ENCODE results near the gene UBE2E2.
A peak's percentile ranks its signal among the peaks of the same experiment; 100 is the strongest.

The UBE2E2 gene

DNA sequence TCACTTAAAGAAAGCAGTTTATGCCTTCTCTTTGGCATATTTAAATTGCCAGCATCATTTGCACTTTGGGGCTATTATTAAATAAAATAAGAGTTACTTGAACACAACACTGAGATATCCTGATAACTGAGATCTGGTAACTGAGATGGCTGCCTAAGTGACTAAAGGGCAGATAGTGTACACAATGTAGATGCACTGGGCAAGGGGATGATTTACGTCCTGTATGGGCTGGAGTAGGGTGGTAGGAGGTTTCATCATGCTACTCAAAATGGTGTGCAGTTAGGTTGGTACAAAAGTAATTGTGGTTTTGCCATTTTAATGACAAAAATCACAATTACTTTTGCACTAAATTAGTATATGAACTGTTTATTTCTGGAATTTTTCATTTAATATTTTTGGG lies 196.1 kb downstream of the UBE2E2 start:
- DNase-seq = no peak

GRCh38 chr3:23402728-23403492 lies 199.8 kb downstream of the UBE2E2 start:
- no peak for DNase-seq

GRCh38 chr3:23404246-23404645 lies 201.1 kb downstream of the UBE2E2 start:
- no peak for DNase-seq

DNA sequence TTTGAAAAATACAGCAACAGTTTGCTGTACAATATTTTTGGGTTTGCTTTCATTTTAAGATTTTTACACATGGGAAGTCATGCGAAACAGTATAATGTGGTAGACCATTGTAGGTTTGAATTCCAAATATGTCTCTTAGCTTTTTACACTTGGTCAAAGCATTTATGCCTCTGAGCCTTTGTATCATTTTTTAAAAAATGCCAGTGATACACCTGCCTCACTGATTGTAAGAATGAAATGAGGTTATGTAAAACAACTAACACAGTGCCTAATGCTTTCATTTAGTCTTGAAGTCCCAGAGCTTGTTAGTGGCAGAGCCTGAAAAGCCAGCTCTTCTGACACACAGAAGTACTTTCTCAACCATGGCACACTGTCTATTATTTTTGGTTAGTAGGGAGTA lies 202.0 kb downstream of the UBE2E2 start:
- DNase-seq = no peak

GRCh38 chr3:23406601-23407000 lies 203.5 kb downstream of the UBE2E2 start:
- no peak for DNase-seq

DNA sequence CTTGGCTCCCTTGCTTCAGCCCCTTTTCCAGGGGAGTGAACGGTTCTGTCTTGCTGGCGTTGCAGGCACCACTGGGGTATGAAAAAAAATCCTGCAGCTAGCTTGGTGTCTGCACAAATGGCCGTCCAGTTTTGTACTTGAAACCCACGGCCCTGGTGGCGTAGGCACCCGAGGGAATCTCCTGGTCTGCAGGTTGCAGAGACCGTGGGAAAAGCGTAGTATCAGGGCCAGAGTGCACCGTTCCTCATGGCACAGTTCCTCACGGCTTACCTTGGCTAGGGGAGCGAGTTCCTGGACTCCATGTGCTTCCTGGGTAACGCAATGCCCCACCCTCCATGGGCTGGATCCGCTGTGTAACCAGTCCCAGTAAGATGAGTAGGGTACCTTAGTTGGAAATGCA lies 214.9 kb downstream of the UBE2E2 start:
- no peak for DNase-seq

- DNase-seq = no peak
These were observed 218.8 kb downstream of the UBE2E2 start for GRCh38 chr3:23421811-23422516.

DNA sequence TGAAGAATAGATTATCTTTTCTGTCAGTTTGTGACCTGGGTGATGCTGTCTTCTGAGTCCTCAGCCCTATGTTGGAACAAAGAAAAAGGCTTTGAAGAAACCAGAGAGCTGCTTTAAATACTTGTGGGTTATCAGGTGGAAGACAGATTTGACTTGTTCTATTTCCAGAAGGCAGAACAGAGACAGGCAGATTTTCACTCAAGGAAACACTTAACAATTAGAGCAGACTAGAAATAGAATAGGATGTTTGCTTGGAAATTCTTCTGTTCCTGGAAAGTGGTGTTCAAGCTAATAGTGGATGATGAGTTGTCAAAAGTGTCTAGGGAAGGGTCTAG lies 219.4 kb downstream of the UBE2E2 start:
- DNase-seq = no peak

GRCh38 chr3:23425410-23425809 lies 222.3 kb downstream of the UBE2E2 start:
- DNase-seq = no peak

DNA sequence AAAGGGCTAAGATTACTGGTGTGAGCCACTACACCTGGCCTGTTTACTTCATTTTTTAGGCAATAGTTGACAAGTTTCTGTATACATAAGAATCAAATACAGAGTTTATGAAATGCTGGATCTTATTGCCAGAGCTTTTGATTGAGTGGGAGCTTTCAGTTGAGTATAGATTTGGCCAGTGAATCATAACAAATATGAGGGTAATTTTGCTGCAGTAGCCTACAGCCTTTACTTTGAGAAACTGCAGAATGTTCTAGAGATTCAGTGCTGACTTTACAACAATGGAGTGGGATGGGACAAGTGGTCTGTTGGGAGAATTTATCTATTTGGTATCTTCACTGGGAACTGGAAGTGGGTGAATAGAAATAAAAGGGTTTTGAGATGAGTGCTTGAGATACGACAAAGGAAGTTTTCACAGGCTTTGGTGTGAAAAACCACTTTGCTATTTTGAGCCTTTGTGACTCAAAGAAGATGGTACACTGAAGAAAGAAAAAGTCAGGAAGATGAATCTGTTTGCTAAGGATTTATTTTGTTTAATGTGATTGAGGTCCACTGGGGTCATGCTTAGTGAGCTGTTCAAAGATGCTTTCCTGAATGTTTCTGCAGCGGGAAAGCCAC lies 227.8 kb downstream of the UBE2E2 start:
- no peak for DNase-seq

GRCh38 chr3:23431764-23432163 lies 228.6 kb downstream of the UBE2E2 start:
- no peak for DNase-seq

DNA sequence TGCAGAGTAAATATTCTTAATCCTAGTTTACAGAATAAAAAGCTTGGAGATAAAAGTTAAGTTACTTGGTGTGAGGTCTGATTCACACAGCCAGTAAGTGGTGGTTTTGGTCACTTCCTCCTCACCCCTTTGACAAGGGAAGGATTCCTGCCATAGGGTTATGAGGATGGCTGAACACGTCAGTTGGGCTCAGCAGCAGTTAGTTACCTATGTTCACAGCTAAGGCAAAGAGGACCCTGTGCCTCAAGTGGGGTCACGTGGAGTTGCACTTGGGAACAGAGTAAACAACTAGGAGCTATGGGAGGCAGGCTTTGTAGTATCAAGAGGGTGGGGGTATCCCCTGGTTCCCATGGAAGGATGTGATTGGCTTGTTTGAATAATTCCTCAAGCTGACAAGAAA lies 232.2 kb downstream of the UBE2E2 start:
- DNase-seq = no peak

- no peak for DNase-seq
These were observed 232.8 kb downstream of the UBE2E2 start for GRCh38 chr3:23435904-23436303.

- DNase-seq = no peak
These were observed 234.5 kb downstream of the UBE2E2 start for GRCh38 chr3:23437484-23438145.

GRCh38 chr3:23438657-23439056 lies 235.5 kb downstream of the UBE2E2 start:
- no peak for DNase-seq

- DNase-seq = no peak
These were observed 236.0 kb downstream of the UBE2E2 start for GRCh38 chr3:23439080-23439479.

GRCh38 chr3:23440416-23441294 lies 237.5 kb downstream of the UBE2E2 start:
- no peak for DNase-seq

DNA sequence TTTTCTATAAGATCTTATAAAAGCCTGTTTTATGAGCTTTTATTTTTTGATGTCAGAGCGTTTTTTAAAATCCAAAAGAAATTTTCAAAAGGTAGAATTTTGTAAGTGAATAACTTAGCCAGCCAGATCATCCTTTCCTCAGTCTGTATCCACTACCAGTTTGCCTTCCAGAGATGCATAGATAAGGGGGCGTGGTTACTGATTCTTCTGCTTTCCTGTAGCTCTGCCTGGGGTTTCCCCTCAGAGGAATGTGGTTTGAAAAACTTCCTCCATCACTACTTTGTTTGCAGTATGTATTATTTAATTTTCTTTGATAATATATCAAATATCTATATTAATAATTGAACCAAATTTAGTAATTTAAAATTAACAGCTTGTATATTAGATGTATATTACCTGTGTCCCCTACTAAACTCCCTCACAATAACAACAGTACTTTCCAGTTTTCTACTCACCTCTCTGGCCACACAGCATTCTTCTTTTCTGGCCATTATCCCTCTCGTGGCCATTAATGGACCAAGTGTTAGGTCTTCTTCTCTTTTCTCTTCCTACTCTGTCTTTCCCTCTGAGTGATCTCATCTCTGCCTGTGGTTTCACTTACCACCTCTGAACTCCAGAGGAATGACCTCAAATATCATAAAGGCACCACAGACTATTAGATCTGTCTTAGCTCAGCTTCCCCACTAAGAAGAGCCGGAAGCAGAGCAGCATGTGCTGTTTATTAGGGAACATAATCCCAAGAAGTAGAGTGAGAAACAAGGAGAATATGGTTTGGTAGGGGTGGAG lies 239.7 kb downstream of the UBE2E2 start:
- peak; percentile 5 for DNase-seq

DNA sequence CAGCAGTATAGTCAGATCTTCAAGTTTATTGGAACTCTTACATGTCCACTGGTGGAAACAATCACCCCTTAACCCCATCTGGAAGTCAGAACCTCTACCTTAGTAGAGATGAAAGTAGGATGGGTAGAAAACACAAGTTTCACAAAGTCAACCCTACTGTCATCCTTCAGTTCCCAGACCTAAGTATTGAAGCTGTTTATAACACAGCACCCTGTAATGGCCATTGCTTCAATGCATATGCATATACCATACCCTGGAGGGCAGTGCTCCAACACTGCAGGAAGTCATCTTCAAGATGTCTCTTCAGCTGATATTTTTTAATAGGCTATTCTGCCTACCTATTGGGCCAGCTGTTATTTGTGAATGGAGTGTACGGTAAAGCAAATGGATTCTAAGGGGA lies 241.3 kb downstream of the UBE2E2 start:
- no peak for DNase-seq

DNA sequence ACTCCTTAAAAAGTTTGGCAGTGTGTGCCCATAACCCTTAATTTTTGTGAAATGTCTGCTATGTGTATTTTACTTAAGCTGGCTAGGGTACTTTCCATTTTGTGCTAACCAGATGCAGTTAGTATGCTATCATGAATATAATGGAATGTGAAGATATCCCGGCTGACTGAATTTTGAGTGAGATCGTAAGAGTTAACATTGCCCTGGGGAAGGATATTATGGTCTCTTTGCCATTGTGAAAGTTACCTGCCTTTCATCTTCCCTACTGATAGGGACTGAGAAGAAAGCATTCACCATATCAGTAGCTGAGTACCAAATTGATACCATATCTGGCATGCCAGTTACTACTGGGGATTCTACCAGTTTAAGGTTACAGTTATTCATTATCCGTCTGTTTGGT lies 243.2 kb downstream of the UBE2E2 start:
- DNase-seq = no peak

GRCh38 chr3:23448998-23449537 lies 245.9 kb downstream of the UBE2E2 start:
- no peak for DNase-seq

- DNase-seq = no peak
These were observed 246.9 kb downstream of the UBE2E2 start for GRCh38 chr3:23450051-23450450.

All from RPMI8226 (cell line).